ENCODE measurements around the gene PISD. TPM values are rescaled to one million over a fixed set of nuclear protein-coding genes. Genes with fewer than 3 reads are reported as not detected.
A peak's percentile ranks its signal among the peaks of the same experiment; 100 is the strongest.

The PISD gene
- total RNA-seq, 2 experiments from 2014 or later, result 43.4 to 45.8 TPM

- H3K36me3 Mint-ChIP-seq, result peaks cover 35% of the 10 kb centered on the region
- peak overlapping the region; percentile 16 for H3K27ac Mint-ChIP-seq
- DNase-seq, result no peak
- H3K4me3 Mint-ChIP-seq, result no peak overlapping the region
- peaks cover 36% of the 10 kb centered on the region for H3K4me1 Mint-ChIP-seq
- H3K27me3 Mint-ChIP-seq, result no peaks in the 10 kb centered on the region
- H3K9me3 Mint-ChIP-seq, result no peaks in the 10 kb centered on the region
These were observed 75.7 kb downstream of the PISD start for GRCh38 chr22:31586137-31586920.

- no peak for DNase-seq
- H3K4me3 Mint-ChIP-seq, result no peak overlapping the region
- H3K9me3 Mint-ChIP-seq, result no peaks in the 10 kb centered on the region
- H3K27me3 Mint-ChIP-seq, result no peaks in the 10 kb centered on the region
- peak overlapping the region; percentile 4 for H3K27ac Mint-ChIP-seq
- H3K36me3 Mint-ChIP-seq, result peaks cover 37% of the 10 kb centered on the region
- H3K4me1 Mint-ChIP-seq, result peaks cover 36% of the 10 kb centered on the region
These were observed 76.7 kb downstream of the PISD start for GRCh38 chr22:31585161-31585859.

GRCh38 chr22:31584804-31585160 is 77.2 kb downstream of the PISD start:
- H3K36me3 Mint-ChIP-seq, result peaks cover 39% of the 10 kb centered on the region
- H3K9me3 Mint-ChIP-seq, result no peaks in the 10 kb centered on the region
- H3K4me3 Mint-ChIP-seq, result no peak overlapping the region
- peaks cover 36% of the 10 kb centered on the region for H3K4me1 Mint-ChIP-seq
- no peak overlapping the region for H3K27ac Mint-ChIP-seq
- DNase-seq, result no peak
- H3K27me3 Mint-ChIP-seq, result no peaks in the 10 kb centered on the region

GRCh38 chr22:31583861-31584485 is 78.0 kb downstream of the PISD start:
- no peak overlapping the region for H3K27ac Mint-ChIP-seq

GRCh38 chr22:31579835-31580242 is 82.2 kb downstream of the PISD start:
- Mint-ChIP-seq H3K27me3 (no peaks in the 10 kb centered on the region), H3K9me3 (no peaks in the 10 kb centered on the region), H3K36me3 (peaks cover 24% of the 10 kb centered on the region), H3K4me3 (no peak overlapping the region), H3K27ac (no peak overlapping the region), H3K4me1 (peaks cover 27% of the 10 kb centered on the region)
- no peak for DNase-seq

More at GRCh38 chr22:31583861-31584485, 78.0 kb downstream of the PISD start:
- Mint-ChIP-seq H3K4me3 (no peak overlapping the region), H3K9me3 (no peaks in the 10 kb centered on the region), H3K4me1 (peaks cover 35% of the 10 kb centered on the region), H3K36me3 (peaks cover 39% of the 10 kb centered on the region), H3K27me3 (no peaks in the 10 kb centered on the region)
- DNase-seq, result no peak

- no peak for DNase-seq
- no peak overlapping the region for H3K4me3 Mint-ChIP-seq
- no peaks in the 10 kb centered on the region for H3K9me3 Mint-ChIP-seq
- no peaks in the 10 kb centered on the region for H3K27me3 Mint-ChIP-seq
- H3K36me3 Mint-ChIP-seq, result peaks cover 23% of the 10 kb centered on the region
- H3K27ac Mint-ChIP-seq, result no peak overlapping the region
- peaks cover 13% of the 10 kb centered on the region for H3K4me1 Mint-ChIP-seq
These were observed 83.8 kb downstream of the PISD start for GRCh38 chr22:31578171-31578570.

- no peak overlapping the region for H3K27ac Mint-ChIP-seq
- peaks cover 11% of the 10 kb centered on the region for H3K4me1 Mint-ChIP-seq
These were observed 84.3 kb downstream of the PISD start for GRCh38 chr22:31577711-31578110.

GRCh38 chr22:31575190-31575589 is 86.8 kb downstream of the PISD start:
- no peak for DNase-seq
- no peak overlapping the region for H3K27ac Mint-ChIP-seq

More at GRCh38 chr22:31577711-31578110, 84.3 kb downstream of the PISD start:
- Mint-ChIP-seq H3K27me3 (no peaks in the 10 kb centered on the region), H3K9me3 (no peaks in the 10 kb centered on the region), H3K36me3 (peaks cover 23% of the 10 kb centered on the region), H3K4me3 (no peak overlapping the region)
- no peak for DNase-seq

GRCh38 chr22:31574055-31574670 is 87.9 kb downstream of the PISD start:
- no peak for DNase-seq
- H3K4me1 Mint-ChIP-seq, result peaks cover 8% of the 10 kb centered on the region
- H3K4me3 Mint-ChIP-seq, result no peak overlapping the region
- no peaks in the 10 kb centered on the region for H3K9me3 Mint-ChIP-seq
- H3K27ac Mint-ChIP-seq, result peak overlapping the region; percentile 22
- peaks cover 15% of the 10 kb centered on the region for H3K36me3 Mint-ChIP-seq
- no peaks in the 10 kb centered on the region for H3K27me3 Mint-ChIP-seq

More at GRCh38 chr22:31575190-31575589, 86.8 kb downstream of the PISD start:
- H3K27me3 Mint-ChIP-seq, result no peaks in the 10 kb centered on the region
- peaks cover 13% of the 10 kb centered on the region for H3K36me3 Mint-ChIP-seq
- H3K4me3 Mint-ChIP-seq, result no peak overlapping the region
- no peaks in the 10 kb centered on the region for H3K9me3 Mint-ChIP-seq
- peaks cover 8% of the 10 kb centered on the region for H3K4me1 Mint-ChIP-seq

- Mint-ChIP-seq H3K27me3 (no peaks in the 10 kb centered on the region), H3K27ac (no peak overlapping the region), H3K9me3 (no peaks in the 10 kb centered on the region), H3K4me1 (peaks cover 8% of the 10 kb centered on the region), H3K4me3 (no peak overlapping the region), H3K36me3 (peaks cover 16% of the 10 kb centered on the region)
- no peak for DNase-seq
These were observed 89.1 kb downstream of the PISD start for GRCh38 chr22:31572939-31573338.

GRCh38 chr22:31569126-31569525 is 92.9 kb downstream of the PISD start:
- no peak for DNase-seq
- peaks cover 15% of the 10 kb centered on the region for H3K36me3 Mint-ChIP-seq
- H3K27ac Mint-ChIP-seq, result peak overlapping the region; percentile 32
- peaks cover 4% of the 10 kb centered on the region for H3K4me1 Mint-ChIP-seq
- H3K27me3 Mint-ChIP-seq, result no peaks in the 10 kb centered on the region
- H3K4me3 Mint-ChIP-seq, result no peak overlapping the region
- H3K9me3 Mint-ChIP-seq, result no peaks in the 10 kb centered on the region

Other genes with a start within 250 kb of the PISD start
- gene EIF4ENIF1, start 172.4 kb downstream of the PISD start, total RNA-seq, result 10 to 100 TPM; 31.3 to 38.8 TPM
- gene SFI1, start 165.7 kb downstream of the PISD start, total RNA-seq, result 100 to 1,000 TPM; 110 to 122 TPM
- gene PRR14L, start 87.9 kb upstream of the PISD start, total RNA-seq, result 10 to 100 TPM; 34.7 to 38.3 TPM
- 10 to 100 TPM; 33.8 to 39.3 TPM for gene DEPDC5, start 91.8 kb upstream of the PISD start, total RNA-seq